Activated CD8-positive, alpha-beta T cell treated with anti-CD3 and anti-CD28 coated beads, Interleukin-2, amount 10 ng/mL, durations not matched to agents 7 days and 5 days (primary cell): ENCODE results near the gene SARDH. TPM values are rescaled to one million over a fixed set of nuclear protein-coding genes. Genes with fewer than 3 reads are reported as not detected.

ENCODE experiments used
- ATAC-seq: fragments of 150-1000 bp; cut with Tn5 transposase; one replicate; pipeline ENCODE4 v1.10.0; 2021; ENCODE audit warnings: moderate library complexity
- CTCF ChIA-PET: fragments of 350-600 bp; sonication (Branson Sonifier 250); formaldehyde crosslinking; loops from one replicate; lab custom pipeline; 2021; ENCODE audit warnings: antibody characterized with exemption; lab: Charles Lee
- POLR2A ChIA-PET: fragments of 350-600 bp; sonication (Branson Sonifier 250); formaldehyde crosslinking; loops from one replicate; lab custom pipeline; 2021; ENCODE audit warnings: antibody characterized with exemption; lab: Charles Lee
- DNase-seq: peaks from one replicate; pipeline ENCODE4 v3.0.0-alpha.2; 2020
- H3K27ac Mint-ChIP-seq: one replicate; pipeline ENCODE4 v1.8.0; 2021; ENCODE audit warnings: mild to moderate bottlenecking, mixed read lengths
- H3K27me3 Mint-ChIP-seq: one replicate; pipeline ENCODE4 v1.8.0; 2021; ENCODE audit warnings: low read depth, mixed read lengths
- H3K36me3 Mint-ChIP-seq: one replicate; pipeline ENCODE4 v1.8.0; 2021; ENCODE audit warnings: low read depth, mixed read lengths
- H3K4me1 Mint-ChIP-seq: one replicate; pipeline ENCODE4 v1.8.0; 2021; ENCODE audit warnings: low read depth, mixed read lengths
- H3K4me3 Mint-ChIP-seq: one replicate; pipeline ENCODE4 v1.8.0; 2021; ENCODE audit warnings: mild to moderate bottlenecking, mixed read lengths
- H3K9me3 Mint-ChIP-seq: one replicate; pipeline ENCODE4 v1.8.0; 2022; ENCODE audit warnings: mixed read lengths; ENCODE audit not compliant: insufficient read depth
- total RNA-seq, 2 experiments: library from RNA; stranded (reverse); gene quantifications; one replicate each; pipeline ENCODE4 v1.2.3, GENCODE V29; 2021

SARDH gene
- total RNA-seq, 2 experiments from 2014 or later: 3.0 to 3.4 TPM

DNA sequence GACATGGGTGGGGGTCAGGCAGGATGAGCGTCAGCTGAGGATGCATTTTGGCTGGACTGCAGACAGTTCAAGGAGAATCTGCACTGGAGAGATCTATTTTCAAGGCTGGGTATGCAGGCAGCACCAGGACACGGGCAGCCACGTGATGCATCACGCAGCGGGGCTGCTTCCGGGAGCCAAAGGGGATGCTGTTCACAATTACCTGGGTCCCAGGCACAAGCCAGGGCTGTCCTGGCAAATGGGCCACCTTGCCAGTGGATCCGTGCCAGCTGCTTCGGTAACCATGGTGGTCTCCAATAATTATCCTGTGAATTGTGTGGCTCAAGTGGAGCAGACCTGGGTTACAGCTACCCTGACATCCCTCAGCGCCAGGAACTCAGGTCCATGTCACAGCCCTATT lies 84.5 kb downstream of the SARDH start:
- DNase-seq (no peak), ATAC-seq (no peak)
- peaks cover 9% of the 10 kb centered on the region for H3K4me1 Mint-ChIP-seq
- ChIA-PET POLR2A (interaction anchor here (1.2 kb wide), 1 partner anchor 30 kb away, joined by 3 read pairs; no protein-coding TSS in a partner anchor), CTCF (interaction anchor here (1.5 to 1.7 kb wide), 2 partner anchors 11 to 73 kb away, joined by 3 to 4 read pairs; no protein-coding TSS in a partner anchor)
- peak overlapping the region; percentile 10 for H3K27ac Mint-ChIP-seq
- H3K36me3 Mint-ChIP-seq: no peaks in the 10 kb centered on the region
- H3K4me3 Mint-ChIP-seq: no peak overlapping the region
- H3K9me3 Mint-ChIP-seq: no peaks in the 10 kb centered on the region
- peaks cover 40% of the 10 kb centered on the region for H3K27me3 Mint-ChIP-seq

DNA sequence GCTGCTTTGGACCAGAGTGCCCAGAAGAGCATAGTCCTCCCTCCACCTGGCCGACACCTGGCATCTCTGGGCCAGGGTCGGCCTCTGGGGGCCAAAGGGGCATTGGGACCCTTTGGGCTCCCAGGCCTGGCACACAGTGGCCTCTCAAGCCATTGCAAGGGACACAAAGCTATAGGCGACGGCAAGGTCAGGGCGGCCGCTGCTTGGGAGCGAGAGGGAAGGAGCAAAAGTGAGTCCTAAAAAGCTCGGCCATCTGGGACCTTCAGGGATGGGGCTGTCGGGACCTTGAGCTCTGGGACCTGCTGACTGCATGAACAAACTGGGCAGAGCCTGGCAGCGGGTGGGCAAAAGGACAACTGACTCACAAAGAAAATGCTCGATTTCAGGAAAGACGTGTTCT lies 88.1 kb downstream of the SARDH start:
- no peak for ATAC-seq
- CTCF ChIA-PET: no interaction called here
- H3K27ac Mint-ChIP-seq: no peak overlapping the region
- H3K4me1 Mint-ChIP-seq: peaks cover 10% of the 10 kb centered on the region
- H3K36me3 Mint-ChIP-seq: no peaks in the 10 kb centered on the region
- H3K9me3 Mint-ChIP-seq: no peaks in the 10 kb centered on the region
- H3K27me3 Mint-ChIP-seq: peaks cover 9% of the 10 kb centered on the region
- POLR2A ChIA-PET: no interaction called here
- DNase-seq: no peak
- H3K4me3 Mint-ChIP-seq: no peak overlapping the region

DNA sequence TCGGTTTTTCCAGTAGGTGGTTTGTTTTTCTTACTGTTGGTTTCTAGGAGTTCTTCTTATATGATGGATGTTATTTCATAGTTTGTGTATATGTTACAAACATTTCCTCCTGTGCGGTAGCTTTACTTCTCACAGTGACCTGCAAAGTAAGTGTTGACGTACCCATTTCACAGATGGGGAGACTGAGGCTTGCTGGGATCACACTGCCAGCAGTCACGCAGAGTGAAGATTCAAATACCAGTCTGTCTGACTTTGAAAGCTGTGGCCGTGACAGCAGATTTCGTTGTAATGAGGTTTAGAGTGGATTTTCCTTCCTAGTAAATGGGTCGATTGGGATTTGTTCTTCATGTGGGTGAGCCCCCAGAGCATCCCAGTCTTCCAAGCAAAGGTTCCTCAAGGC lies 89.0 kb downstream of the SARDH start:
- DNase-seq: no peak
- CTCF ChIA-PET: no interaction called here
- Mint-ChIP-seq H3K4me1 (peaks cover 11% of the 10 kb centered on the region), H3K27me3 (peaks cover 8% of the 10 kb centered on the region), H3K4me3 (no peak overlapping the region), H3K27ac (no peak overlapping the region), H3K9me3 (no peaks in the 10 kb centered on the region), H3K36me3 (no peaks in the 10 kb centered on the region)
- POLR2A ChIA-PET: no interaction called here
- no peak for ATAC-seq

DNA sequence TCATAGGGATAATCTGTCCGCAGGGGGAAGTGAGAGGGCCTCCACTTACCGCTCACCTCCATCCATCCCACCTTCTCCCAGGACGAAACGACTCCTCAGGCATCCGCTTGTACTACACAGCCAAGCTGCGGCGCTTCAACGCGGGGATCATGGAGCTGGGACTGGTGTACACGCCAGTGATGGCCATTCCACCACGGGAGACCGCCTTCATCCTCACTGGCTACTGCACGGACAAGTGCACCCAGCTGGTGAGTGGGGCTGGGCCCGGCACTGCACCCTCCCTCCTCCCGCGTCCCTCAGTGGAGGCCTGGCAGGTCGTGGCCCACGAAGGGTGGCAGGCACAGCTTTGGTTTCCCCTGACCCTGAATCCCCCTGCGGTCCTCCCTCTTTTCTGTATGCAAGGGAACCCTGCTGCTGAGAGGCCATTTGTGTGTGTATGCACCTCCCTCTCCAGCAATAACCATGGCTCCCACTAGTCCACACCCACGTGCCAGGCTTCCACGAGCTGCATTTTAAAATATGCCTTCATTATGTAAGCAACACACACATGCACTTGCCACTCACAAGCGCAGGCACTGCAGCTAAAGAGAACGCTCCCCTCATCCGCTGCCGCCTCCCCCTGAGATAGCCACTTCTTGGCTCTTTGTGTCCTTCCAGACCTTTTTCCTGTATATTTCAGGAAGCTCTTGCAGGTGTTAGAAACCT lies 90.2 kb downstream of the SARDH start:
- ATAC-seq (no peak), DNase-seq (no peak)
- Mint-ChIP-seq H3K27me3 (peaks cover 4% of the 10 kb centered on the region), H3K4me3 (no peak overlapping the region), H3K4me1 (peaks cover 11% of the 10 kb centered on the region), H3K9me3 (no peaks in the 10 kb centered on the region), H3K36me3 (no peaks in the 10 kb centered on the region), H3K27ac (no peak overlapping the region)
- POLR2A ChIA-PET: no interaction called here
- CTCF ChIA-PET: interaction anchor here (0.6 kb wide), 1 partner anchor 625 kb away, joined by 3 read pairs; no protein-coding TSS in a partner anchor

DNA sequence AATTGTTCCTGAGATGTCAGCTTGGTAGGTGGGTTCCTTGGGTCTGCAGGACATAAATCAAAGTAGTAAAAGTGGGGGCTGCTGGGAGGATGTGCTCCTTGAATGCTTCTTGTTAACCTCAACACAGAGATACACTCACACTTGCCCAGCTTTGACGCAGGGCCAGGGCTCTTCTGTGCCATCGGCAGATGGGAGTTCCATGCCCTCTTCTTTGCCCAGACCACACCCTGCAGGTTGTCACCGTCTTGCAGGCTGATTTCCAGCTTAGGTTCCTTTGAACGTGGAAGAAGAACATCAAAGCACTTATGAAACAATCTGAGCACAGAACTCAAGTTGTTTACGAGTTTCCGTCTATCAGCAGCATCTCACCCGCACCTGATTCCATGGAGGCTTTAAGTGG lies 91.0 kb downstream of the SARDH start:
- Mint-ChIP-seq H3K36me3 (no peaks in the 10 kb centered on the region), H3K27me3 (peaks cover 4% of the 10 kb centered on the region), H3K27ac (no peak overlapping the region), H3K9me3 (no peaks in the 10 kb centered on the region), H3K4me1 (peaks cover 11% of the 10 kb centered on the region), H3K4me3 (no peak overlapping the region)
- DNase-seq (no peak), ATAC-seq (no peak)
- POLR2A ChIA-PET: no interaction called here
- CTCF ChIA-PET: no interaction called here

DNA sequence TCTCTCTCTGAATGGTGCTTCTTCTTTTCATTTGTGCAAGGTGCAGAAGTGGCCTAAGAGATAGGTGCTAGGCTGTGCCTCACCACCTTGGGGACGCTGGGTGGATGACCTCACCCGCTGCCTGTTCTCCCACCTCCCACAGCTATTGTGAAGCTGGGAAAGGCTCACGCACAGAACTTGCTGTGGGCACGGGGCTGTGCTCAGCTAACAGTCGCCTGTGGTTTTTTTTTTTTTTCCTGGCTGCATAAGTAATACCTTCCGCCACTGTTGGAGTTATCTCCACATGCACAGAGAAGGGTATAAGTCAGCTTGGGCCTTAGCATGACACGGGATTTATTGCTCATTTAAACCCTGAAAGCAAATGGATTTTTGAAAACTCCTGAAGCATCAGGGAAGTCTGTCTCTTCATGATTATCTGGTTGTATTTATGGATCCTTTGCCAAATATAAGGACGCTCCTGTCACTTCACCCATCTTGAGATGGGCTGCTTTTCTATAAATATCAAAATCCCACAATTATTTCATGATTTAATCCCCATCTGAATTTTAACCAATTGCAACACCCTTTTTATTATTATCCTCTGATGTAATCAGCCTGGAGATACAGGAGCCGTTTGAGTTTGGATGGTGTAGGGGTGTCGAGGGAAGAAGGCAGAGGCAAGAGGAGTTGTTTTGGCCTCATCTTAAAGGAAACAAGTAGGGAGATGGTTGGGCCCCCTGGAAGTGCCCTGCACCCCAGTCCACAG lies 93.0 kb downstream of the SARDH start:
- no peaks in the 10 kb centered on the region for H3K36me3 Mint-ChIP-seq

DNA sequence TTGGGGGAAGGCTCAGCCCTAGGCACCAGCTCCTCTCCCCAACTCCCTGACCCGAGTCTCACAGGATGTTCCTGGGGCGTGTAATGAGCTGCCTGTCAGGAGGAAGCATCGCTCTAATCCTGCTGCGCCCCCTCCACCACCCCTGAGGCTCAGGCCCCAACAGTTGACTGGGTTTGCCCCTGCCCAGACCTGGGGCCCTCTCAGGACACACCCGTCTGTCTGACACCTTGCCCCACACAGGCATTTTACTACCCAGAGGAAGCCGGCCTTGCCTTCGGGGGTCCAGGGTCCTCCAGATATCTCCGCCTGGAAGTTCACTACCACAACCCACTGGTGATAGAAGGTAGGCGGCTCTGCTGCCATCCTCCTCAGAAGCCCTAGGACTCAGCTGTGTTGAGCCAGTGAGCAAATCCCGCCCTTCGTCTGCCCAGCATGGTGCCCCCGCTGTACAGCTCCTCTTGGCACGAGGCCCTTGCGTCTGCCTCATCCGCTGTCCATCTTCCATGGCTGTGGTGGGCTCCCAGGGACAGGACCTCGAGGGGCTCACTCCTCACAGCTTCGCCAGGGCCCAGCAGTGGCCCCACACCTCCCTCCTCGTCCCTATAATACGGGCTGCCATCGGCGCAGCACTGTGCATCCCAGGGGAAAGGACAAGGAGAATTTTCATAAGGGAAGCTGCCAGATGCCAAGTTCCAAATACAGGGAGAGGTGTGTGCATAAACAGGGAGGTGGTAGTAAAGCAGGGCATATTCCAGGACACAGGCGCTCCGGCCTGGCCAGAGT lies 94.0 kb downstream of the SARDH start:
- Mint-ChIP-seq H3K4me1 (peaks cover 11% of the 10 kb centered on the region), H3K27me3 (peaks cover 2% of the 10 kb centered on the region), H3K36me3 (no peaks in the 10 kb centered on the region), H3K27ac (no peak overlapping the region), H3K4me3 (no peak overlapping the region), H3K9me3 (no peaks in the 10 kb centered on the region)
- ChIA-PET POLR2A (interaction anchor here (1.1 kb wide), 1 partner anchor 39 kb away, joined by 3 read pairs; no protein-coding TSS in a partner anchor), CTCF (no interaction called here)
- no peak for DNase-seq
- no peak for ATAC-seq

More for the DNA sequence above, 93.0 kb downstream of the SARDH start:
- ChIA-PET POLR2A (interaction anchor here (1.1 kb wide), 1 partner anchor 38 kb away, joined by 3 read pairs; no protein-coding TSS in a partner anchor), CTCF (interaction anchor here (0.7 to 1.1 kb wide), 2 partner anchors 70 to 123 kb away, joined by 3 read pairs; no protein-coding TSS in a partner anchor)
- Mint-ChIP-seq H3K4me1 (peaks cover 11% of the 10 kb centered on the region), H3K27me3 (peaks cover 4% of the 10 kb centered on the region), H3K4me3 (no peak overlapping the region), H3K27ac (no peak overlapping the region), H3K9me3 (no peaks in the 10 kb centered on the region)
- ATAC-seq (no peak), DNase-seq (no peak)

DNA sequence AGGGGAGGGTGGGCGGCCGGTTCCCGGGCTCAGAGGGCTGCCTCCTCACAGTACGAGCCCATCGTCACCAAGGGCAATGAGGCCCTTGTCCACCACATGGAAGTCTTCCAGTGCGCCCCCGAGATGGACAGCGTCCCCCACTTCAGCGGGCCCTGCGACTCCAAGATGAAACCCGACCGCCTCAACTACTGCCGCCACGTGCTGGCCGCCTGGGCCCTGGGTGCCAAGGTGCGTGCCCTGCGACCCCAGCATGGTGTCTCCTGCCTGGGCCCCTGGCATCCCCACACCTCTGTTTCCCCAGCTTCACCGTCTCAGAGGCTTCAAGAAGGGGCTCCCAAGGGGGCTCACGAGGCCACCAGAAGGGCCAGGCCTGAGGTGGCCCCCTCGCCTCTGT lies 94.8 kb downstream of the SARDH start:
- no peak for ATAC-seq
- Mint-ChIP-seq H3K4me1 (peaks cover 11% of the 10 kb centered on the region), H3K27ac (no peak overlapping the region), H3K27me3 (no peaks in the 10 kb centered on the region), H3K4me3 (no peak overlapping the region), H3K9me3 (no peaks in the 10 kb centered on the region), H3K36me3 (no peaks in the 10 kb centered on the region)
- ChIA-PET CTCF (no interaction called here), POLR2A (no interaction called here)
- no peak for DNase-seq

DNA sequence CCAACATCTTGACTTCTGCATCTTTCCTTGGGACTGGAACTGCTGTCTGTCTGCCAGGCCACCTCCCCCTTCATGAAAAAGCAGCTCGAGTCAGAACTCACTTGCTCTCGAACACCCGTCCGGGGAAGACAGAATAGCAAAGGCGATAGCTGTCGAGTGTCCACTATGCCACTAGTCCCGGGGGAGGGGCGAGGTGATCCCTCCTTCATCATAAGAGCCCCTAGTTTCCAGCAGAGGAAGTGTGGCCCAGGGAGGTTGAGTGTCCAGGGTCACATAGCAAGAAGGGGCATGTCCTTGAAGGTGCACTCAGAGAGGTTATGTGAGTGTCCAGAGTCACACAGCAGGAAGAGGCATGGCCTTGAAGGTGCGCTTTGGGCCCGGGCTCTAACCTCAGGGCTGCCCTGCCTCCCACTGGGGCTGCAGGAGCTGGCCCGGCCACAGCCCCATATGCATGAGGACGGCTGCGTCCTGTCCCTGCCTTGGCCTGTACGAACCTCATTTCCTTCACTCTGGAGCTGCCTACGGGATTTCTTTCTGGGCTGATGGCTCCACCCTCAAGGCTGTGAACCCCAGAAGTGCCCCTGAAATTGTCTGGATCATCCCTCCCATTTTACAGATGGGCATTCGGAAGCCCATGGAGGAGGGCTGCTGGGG lies 95.3 kb downstream of the SARDH start:
- ChIA-PET POLR2A (no interaction called here), CTCF (no interaction called here)
- DNase-seq: no peak
- peaks cover 11% of the 10 kb centered on the region for H3K4me1 Mint-ChIP-seq
- no peaks in the 10 kb centered on the region for H3K9me3 Mint-ChIP-seq
- no peak overlapping the region for H3K4me3 Mint-ChIP-seq
- H3K36me3 Mint-ChIP-seq: no peaks in the 10 kb centered on the region
- no peak for ATAC-seq
- no peak overlapping the region for H3K27ac Mint-ChIP-seq
- H3K27me3 Mint-ChIP-seq: no peaks in the 10 kb centered on the region

DNA sequence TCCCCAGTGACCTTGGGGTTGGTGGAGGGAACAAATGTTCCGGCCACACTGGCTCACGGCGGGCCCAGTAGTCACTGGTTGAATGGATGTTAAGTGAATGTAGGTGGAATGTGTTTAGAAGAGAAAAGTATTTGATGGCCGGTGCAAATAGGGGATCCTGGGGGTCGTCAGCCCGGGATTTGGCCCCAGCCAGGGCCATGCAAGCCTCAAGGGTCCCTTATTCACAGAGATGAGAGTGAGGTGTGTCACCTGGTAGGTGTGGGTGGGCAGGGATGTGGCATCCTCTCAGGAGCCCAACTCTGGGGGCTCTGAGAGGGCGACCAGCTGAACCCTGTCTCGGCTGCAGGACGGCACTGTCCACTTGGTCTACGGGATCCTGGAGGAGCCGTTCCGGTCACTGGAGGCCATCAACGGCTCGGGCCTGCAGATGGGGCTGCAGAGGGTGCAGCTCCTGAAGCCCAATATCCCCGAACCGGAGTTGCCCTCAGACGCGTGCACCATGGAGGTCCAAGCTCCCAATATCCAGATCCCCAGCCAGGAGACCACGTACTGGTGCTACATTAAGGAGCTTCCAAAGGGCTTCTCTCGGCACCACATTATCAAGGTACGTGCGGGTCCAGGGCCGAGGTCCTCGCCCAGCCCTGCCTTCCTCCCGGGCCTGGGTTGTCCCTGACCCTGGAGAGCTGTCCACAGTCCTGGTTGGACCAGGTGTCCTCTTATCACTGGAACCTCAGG lies 96.1 kb downstream of the SARDH start:
- Mint-ChIP-seq H3K4me3 (no peak overlapping the region), H3K27me3 (no peaks in the 10 kb centered on the region)

DNA sequence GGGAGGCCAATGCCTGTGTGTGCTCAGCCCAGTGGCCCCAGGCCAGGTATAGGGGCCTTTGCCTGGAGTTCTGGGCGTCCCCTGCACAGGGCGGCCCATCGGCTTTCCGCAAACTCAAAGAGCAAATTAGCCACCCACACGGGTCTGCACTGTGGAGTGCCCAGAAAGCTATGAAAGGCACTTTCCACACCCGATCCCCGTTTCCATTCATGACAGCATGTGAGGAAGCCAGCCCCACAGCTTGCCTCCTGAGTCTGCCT lies 96.8 kb downstream of the SARDH start:
- H3K9me3 Mint-ChIP-seq: no peaks in the 10 kb centered on the region
- CTCF ChIA-PET: no interaction called here
- no peak for DNase-seq

More for the DNA sequence above, 96.1 kb downstream of the SARDH start:
- Mint-ChIP-seq H3K27ac (no peak overlapping the region), H3K36me3 (no peaks in the 10 kb centered on the region), H3K4me1 (peaks cover 11% of the 10 kb centered on the region), H3K9me3 (no peaks in the 10 kb centered on the region)
- DNase-seq (no peak), ATAC-seq (no peak)
- POLR2A ChIA-PET: no interaction called here
- CTCF ChIA-PET: no interaction called here

More for the DNA sequence above, 96.8 kb downstream of the SARDH start:
- POLR2A ChIA-PET: no interaction called here
- no peaks in the 10 kb centered on the region for H3K27me3 Mint-ChIP-seq
- H3K4me1 Mint-ChIP-seq: peaks cover 11% of the 10 kb centered on the region
- no peaks in the 10 kb centered on the region for H3K36me3 Mint-ChIP-seq
- H3K4me3 Mint-ChIP-seq: no peak overlapping the region
- no peak for ATAC-seq
- no peak overlapping the region for H3K27ac Mint-ChIP-seq
